PC-9 (cell line): ENCODE measurements around the gene KLHL30. TPM values are rescaled to one million over a fixed set of nuclear protein-coding genes. Genes with fewer than 3 reads are reported as not detected.

Source experiments
- BruUV-seq: library from RNA; stranded (reverse); fragments of 400-500 nt; replicated peaks from 2 replicates; lab custom pipeline; 2021; lab: Mats Ljungman, UMichigan
- CTCF ChIA-PET: fragments of 300-600 bp; sonication (Branson Sonifier 250); formaldehyde crosslinking; loops from one replicate; lab custom pipeline; 2022; ENCODE audit warnings: antibody characterized with exemption; lab: Charles Lee
- POLR2A ChIA-PET: fragments of 300-600 bp; sonication (Branson Sonifier 250); formaldehyde crosslinking; loops from one replicate; lab custom pipeline; 2022; ENCODE audit warnings: antibody characterized with exemption; ENCODE audit not compliant: unreplicated experiment; lab: Charles Lee
- DNase-seq, 2 experiments: peaks; one replicate each; pipeline versions ENCODE4 v3.0.0 to v3.0.0-alpha.2; 2015 to 2022; ENCODE audit warnings: mixed read lengths in 1 of 2
- H2AFZ ChIP-seq: fragments of 200-600 bp; sonication (generic); 2 replicates; pipeline ENCODE4 v1.8.1; 2017; ENCODE audit warnings: antibody characterized with exemption
- H3F3A ChIP-seq: fragments of 200-600 bp; sonication (generic); 2 replicates; pipeline ENCODE4 v1.8.1; 2017; ENCODE audit warnings: antibody characterized with exemption, mild to moderate bottlenecking, low read depth; ENCODE audit not compliant: insufficient read depth
- H3K27ac ChIP-seq: fragments of 200-600 bp; sonication (generic); 2 replicates; pipeline ENCODE4 v1.6.1; 2016; ENCODE audit warnings: mixed run types
- H3K27me3 ChIP-seq: fragments of 200-600 bp; sonication (generic); 2 replicates; pipeline ENCODE4 v1.6.1; 2016; ENCODE audit warnings: low read depth, mixed run types; ENCODE audit not compliant: insufficient read depth
- H3K36me3 ChIP-seq: fragments of 200-600 bp; sonication (generic); 2 replicates; pipeline ENCODE4 v1.6.1; 2016; ENCODE audit warnings: low read depth, mixed run types
- H3K4me1 ChIP-seq: fragments of 200-600 bp; sonication (generic); replicated peaks from 2 replicates; pipeline ENCODE4 v1.6.1; 2016; ENCODE audit warnings: mixed run types; ENCODE audit not compliant: insufficient read depth
- H3K4me2 ChIP-seq: fragments of 200-600 bp; sonication (generic); 2 replicates; pipeline ENCODE4 v1.6.1; 2017; ENCODE audit warnings: mixed run types
- H3K4me3 ChIP-seq: fragments of 200-600 bp; sonication (generic); 2 replicates; pipeline ENCODE4 v1.6.1; 2016; ENCODE audit warnings: mixed run types
- H3K79me2 ChIP-seq: fragments of 200-600 bp; sonication (generic); 2 replicates; pipeline ENCODE4 v1.6.1; 2017; ENCODE audit warnings: low read depth, mixed run types
- H3K9me2 ChIP-seq: fragments of 200-600 bp; sonication (generic); 2 replicates; pipeline ENCODE4 v1.8.1; 2017; ENCODE audit warnings: mild to moderate bottlenecking; ENCODE audit not compliant: insufficient read depth
- H3K9me3 ChIP-seq: fragments of 200-600 bp; sonication (generic); 2 replicates; pipeline ENCODE4 v1.8.1; 2016; ENCODE audit warnings: low read depth; ENCODE audit not compliant: insufficient read depth
- H4K20me1 ChIP-seq: fragments of 200-600 bp; sonication (generic); 2 replicates; pipeline ENCODE4 v1.8.1; 2017; ENCODE audit not compliant: insufficient read depth
- EZH2 ChIP-seq: fragments of 200-600 bp; sonication (generic); IDR thresholded peaks from 2 replicates; pipeline ENCODE4 v1.8.0; 2017; ENCODE audit warnings: antibody characterized with exemption, low read depth
- intact Hi-C: fragments of 100-400 bp; cut with micrococcal nuclease; formaldehyde crosslinking; loops from one replicate; pipeline ENCODE4 v1.10.0; 2022; ENCODE audit not compliant: unreplicated experiment
- total RNA-seq: library from RNA; stranded (reverse); gene quantifications from 2 replicates; pipeline ENCODE4 v1.2.3, GENCODE V29; 2021
- TF ChIP-seq, protein P1 (sequence below): fragments of 200-600 bp; sonication (generic); conservative IDR thresholded peaks from 2 replicates; pipeline ENCODE4 v1.6.1; 2017; ENCODE audit warnings: mixed run types, antibody characterized with exemption, mild to moderate bottlenecking, moderate library complexity

The KLHL30 gene
- total RNA-seq, 1 experiment from 2014 or later = 1.2 TPM

DNA sequence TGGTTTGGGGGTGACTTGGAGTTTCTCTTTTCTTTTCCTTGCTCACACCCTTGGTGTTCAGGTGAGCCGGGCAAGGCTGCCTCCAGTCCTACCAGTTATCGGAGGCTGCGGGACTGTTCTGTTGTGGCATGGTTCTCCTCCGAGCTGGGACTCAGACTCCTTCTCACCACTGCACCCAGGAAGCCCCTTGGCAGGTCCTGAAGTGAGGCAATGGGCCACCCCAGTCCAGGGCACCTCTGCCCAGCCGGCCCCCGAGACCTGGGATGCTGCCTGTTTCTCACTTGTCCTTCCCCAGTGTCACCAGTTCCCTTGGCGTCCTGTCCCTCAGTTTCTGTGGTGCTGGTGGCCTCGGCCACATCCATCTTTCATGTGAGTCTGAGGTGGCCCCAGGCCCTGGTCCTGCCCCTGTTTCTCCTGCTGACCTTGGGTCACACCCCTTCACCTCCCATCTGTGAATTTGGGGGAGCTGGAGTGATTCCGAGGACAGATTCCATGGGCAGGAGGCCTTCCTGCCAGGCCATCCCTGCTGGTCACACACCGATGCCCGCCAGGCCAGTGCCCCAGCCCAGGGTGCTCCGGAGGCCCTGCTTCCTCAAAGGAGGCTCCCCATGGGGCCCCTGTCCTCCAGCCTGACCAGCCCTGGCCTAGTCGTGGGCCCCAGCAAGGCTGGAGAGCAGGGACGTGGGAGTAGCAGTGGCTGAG is 6.6 kb upstream of the KLHL30 start:
- Histone ChIP-seq H2AFZ (no peak overlapping the region), H3F3A (peaks cover 15% of the 10 kb centered on the region; the same call in 1 of the 2 replicates), H3K4me3 (no peak overlapping the region), H3K27me3 (no peaks in the 10 kb centered on the region), H3K36me3 (no peaks in the 10 kb centered on the region), H3K79me2 (no peaks in the 10 kb centered on the region), H4K20me1 (no peaks in the 10 kb centered on the region), H3K27ac (no peak overlapping the region), H3K4me2 (no peak overlapping the region), H3K9me2 (no peaks in the 10 kb centered on the region), H3K9me3 (no peaks in the 10 kb centered on the region), H3K4me1 (peaks cover 5% of the 10 kb centered on the region)
- BruUV-seq = no TSS peak
- ChIA-PET CTCF (interaction anchor here (0.6 kb wide), 1 partner anchor 703 kb away, joined by 3 read pairs; no protein-coding TSS in a partner anchor), POLR2A (no interaction called here)
- no peak for TF ChIP-seq EZH2
- TF ChIP-seq, protein P1, sequence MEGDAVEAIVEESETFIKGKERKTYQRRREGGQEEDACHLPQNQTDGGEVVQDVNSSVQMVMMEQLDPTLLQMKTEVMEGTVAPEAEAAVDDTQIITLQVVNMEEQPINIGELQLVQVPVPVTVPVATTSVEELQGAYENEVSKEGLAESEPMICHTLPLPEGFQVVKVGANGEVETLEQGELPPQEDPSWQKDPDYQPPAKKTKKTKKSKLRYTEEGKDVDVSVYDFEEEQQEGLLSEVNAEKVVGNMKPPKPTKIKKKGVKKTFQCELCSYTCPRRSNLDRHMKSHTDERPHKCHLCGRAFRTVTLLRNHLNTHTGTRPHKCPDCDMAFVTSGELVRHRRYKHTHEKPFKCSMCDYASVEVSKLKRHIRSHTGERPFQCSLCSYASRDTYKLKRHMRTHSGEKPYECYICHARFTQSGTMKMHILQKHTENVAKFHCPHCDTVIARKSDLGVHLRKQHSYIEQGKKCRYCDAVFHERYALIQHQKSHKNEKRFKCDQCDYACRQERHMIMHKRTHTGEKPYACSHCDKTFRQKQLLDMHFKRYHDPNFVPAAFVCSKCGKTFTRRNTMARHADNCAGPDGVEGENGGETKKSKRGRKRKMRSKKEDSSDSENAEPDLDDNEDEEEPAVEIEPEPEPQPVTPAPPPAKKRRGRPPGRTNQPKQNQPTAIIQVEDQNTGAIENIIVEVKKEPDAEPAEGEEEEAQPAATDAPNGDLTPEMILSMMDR = no peak
- no peak for DNase-seq
- intact Hi-C loops = no loop called here

- intact Hi-C loops = no loop called here
- Histone ChIP-seq H3K4me2 (no peak overlapping the region), H3K9me2 (no peaks in the 10 kb centered on the region), H2AFZ (no peak overlapping the region), H3K36me3 (no peaks in the 10 kb centered on the region), H4K20me1 (no peaks in the 10 kb centered on the region), H3K27me3 (no peaks in the 10 kb centered on the region), H3K79me2 (no peaks in the 10 kb centered on the region), H3K9me3 (no peaks in the 10 kb centered on the region), H3K4me1 (peaks cover 12% of the 10 kb centered on the region), H3F3A (peaks cover 18% of the 10 kb centered on the region; the same call in 1 of the 2 replicates), H3K27ac (no peak overlapping the region), H3K4me3 (no peak overlapping the region)
- ChIA-PET POLR2A (no interaction called here), CTCF (interaction anchor here (0.5 kb wide), 1 partner anchor 488 kb away, joined by 4 read pairs; no protein-coding TSS in a partner anchor)
- no peak for TF ChIP-seq EZH2
- TF ChIP-seq, protein P1 = no peak
- DNase-seq = no peak
- no TSS peak for BruUV-seq
Measured at GRCh38 chr2:238132463-238133450, 5.7 kb upstream of the KLHL30 start.
